Measurements from ENCODE around the gene MESP2. TPM values are rescaled to one million over a fixed set of nuclear protein-coding genes. Genes with fewer than 3 reads are reported as not detected.

Gene MESP2
- total and polyA plus RNA-seq, 9 of the 15 experiments (the other 6 are each of a cell fraction or from before 2014, with no cell fraction given): 0.08 to 0.82 (median 0.37) TPM

DNA sequence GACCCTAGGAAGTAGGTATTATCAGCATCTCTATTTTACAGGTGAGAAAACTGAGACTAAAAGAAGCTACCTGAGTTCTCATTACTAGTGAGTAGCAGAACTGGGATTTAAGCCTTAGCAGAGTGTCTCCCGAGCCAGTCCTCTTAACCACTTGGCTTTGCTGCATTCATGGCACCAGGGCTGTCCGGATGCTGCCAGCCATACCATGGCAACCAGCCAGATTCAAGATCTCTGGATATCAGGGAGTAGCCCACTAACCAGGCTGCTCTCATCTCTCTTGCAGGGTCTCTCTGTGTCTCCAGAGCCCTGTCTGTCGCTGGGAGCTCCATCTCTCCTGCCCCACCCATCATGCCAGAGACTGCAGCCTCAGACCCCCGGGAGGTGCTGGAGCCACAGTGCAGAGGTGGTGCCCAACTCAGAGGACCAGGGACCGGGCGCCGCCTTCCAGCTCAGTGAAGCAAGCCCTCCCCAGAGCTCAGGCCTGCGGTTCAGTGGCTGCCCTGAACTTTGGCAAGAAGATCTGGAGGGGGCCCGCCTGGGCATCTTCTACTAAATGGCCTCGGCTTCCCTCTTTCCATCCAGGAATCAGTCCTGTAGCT, 1.7 kb downstream of the MESP2 start:
- in situ Hi-C loops (cut with MboI): no loop called here
- Histone ChIP-seq H3K9ac (ENCODE audit: insufficient read depth in 1 of 2, low read depth in 2 of 2, low read length in 2 of 2) (no peak overlapping the region), H3K9me1 (ENCODE audit: control insufficient read depth, insufficient read depth, low read length) (peaks cover 3% of the 10 kb centered on the region), H3K9me3 (replicated peaks; ENCODE audit: control insufficient read depth, insufficient read depth, low read depth, low read length) (no peaks in the 10 kb centered on the region), H3K4me3 (no peak overlapping the region), H3K27me3 (ENCODE audit: control insufficient read depth in 2 of 2, insufficient read depth in 2 of 2, low read length in 2 of 2) (no peaks in the 10 kb centered on the region), H3K4me2 (ENCODE audit: insufficient read depth, low read length) (no peak overlapping the region), H3K79me2 (ENCODE audit: control insufficient read depth, insufficient read depth, low read length) (no peaks in the 10 kb centered on the region), H3K36me3 (ENCODE audit: control insufficient read depth, insufficient read depth, low read length) (no peaks in the 10 kb centered on the region), H3K27ac (ENCODE audit: extremely low read depth, low read depth, low read length) (no peak overlapping the region), H3K4me1 (replicated peaks in 1 of 2; ENCODE audit: control insufficient read depth in 2 of 2, insufficient read depth in 2 of 2, low read length in 2 of 2) (peaks cover 26 to 33% of the 10 kb centered on the region in 2 experiments), H2AFZ (ENCODE audit: low read depth, low read length) (no peak overlapping the region), H4K20me1 (replicated peaks; ENCODE audit: control insufficient read depth, insufficient read depth, low read length) (no peaks in the 10 kb centered on the region)
- DNase-seq (ENCODE audit: extremely low read depth in 1 of 4, low spot score in 3 of 4): no peak
- ChIA-PET CTCF (ENCODE audit: low intra/inter-chr PET ratio) (no interaction called here), POLR2A (interaction anchor here (0.6 to 1.3 kb wide), 2 partner anchors 17 to 589 kb away, joined by 3 read pairs; no protein-coding TSS in a partner anchor)
- no TSS peak for BruUV-seq (replicated peaks)
- no peak for ATAC-seq
- intact Hi-C loops (cut with micrococcal nuclease): no loop called here
- FAIRE-seq: no peak
- TF ChIP-seq MAFG (tag; conservative IDR thresholded peaks at IDR 0.05) (no peak), GTF2E2 (tag; IDR thresholded peaks at IDR 0.05) (no peak)
- TF ChIP-seq, protein P1, sequence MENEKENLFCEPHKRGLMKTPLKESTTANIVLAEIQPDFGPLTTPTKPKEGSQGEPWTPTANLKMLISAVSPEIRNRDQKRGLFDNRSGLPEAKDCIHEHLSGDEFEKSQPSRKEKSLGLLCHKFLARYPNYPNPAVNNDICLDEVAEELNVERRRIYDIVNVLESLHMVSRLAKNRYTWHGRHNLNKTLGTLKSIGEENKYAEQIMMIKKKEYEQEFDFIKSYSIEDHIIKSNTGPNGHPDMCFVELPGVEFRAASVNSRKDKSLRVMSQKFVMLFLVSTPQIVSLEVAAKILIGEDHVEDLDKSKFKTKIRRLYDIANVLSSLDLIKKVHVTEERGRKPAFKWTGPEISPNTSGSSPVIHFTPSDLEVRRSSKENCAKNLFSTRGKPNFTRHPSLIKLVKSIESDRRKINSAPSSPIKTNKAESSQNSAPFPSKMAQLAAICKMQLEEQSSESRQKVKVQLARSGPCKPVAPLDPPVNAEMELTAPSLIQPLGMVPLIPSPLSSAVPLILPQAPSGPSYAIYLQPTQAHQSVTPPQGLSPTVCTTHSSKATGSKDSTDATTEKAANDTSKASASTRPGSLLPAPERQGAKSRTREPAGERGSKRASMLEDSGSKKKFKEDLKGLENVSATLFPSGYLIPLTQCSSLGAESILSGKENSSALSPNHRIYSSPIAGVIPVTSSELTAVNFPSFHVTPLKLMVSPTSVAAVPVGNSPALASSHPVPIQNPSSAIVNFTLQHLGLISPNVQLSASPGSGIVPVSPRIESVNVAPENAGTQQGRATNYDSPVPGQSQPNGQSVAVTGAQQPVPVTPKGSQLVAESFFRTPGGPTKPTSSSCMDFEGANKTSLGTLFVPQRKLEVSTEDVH (IDR thresholded peaks at IDR 0.05; ENCODE audit: low read depth, partially characterized antibody): no peak
- TF ChIP-seq, protein P2, sequence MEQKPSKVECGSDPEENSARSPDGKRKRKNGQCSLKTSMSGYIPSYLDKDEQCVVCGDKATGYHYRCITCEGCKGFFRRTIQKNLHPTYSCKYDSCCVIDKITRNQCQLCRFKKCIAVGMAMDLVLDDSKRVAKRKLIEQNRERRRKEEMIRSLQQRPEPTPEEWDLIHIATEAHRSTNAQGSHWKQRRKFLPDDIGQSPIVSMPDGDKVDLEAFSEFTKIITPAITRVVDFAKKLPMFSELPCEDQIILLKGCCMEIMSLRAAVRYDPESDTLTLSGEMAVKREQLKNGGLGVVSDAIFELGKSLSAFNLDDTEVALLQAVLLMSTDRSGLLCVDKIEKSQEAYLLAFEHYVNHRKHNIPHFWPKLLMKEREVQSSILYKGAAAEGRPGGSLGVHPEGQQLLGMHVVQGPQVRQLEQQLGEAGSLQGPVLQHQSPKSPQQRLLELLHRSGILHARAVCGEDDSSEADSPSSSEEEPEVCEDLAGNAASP (IDR thresholded peaks at IDR 0.05): no peak
- TF ChIP-seq, protein P3, sequence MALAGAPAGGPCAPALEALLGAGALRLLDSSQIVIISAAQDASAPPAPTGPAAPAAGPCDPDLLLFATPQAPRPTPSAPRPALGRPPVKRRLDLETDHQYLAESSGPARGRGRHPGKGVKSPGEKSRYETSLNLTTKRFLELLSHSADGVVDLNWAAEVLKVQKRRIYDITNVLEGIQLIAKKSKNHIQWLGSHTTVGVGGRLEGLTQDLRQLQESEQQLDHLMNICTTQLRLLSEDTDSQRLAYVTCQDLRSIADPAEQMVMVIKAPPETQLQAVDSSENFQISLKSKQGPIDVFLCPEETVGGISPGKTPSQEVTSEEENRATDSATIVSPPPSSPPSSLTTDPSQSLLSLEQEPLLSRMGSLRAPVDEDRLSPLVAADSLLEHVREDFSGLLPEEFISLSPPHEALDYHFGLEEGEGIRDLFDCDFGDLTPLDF (CRISPR knock-in tag; IDR thresholded peaks at IDR 0.05): no peak
- 81% methylated on average over 10 of the region's 10 CpGs for WGBS (ENCODE audit: insufficient coverage, low coverage, missing lambda C conversion rate)
